Stromal cell of bone marrow (primary cell): ENCODE measurements around the gene TTC21A.

ENCODE experiments used
- DNase-seq: peaks from one replicate; pipeline ENCODE4 v3.0.0-alpha.2; 2012; ENCODE audit warnings: low read depth

Gene TTC21A

DNA sequence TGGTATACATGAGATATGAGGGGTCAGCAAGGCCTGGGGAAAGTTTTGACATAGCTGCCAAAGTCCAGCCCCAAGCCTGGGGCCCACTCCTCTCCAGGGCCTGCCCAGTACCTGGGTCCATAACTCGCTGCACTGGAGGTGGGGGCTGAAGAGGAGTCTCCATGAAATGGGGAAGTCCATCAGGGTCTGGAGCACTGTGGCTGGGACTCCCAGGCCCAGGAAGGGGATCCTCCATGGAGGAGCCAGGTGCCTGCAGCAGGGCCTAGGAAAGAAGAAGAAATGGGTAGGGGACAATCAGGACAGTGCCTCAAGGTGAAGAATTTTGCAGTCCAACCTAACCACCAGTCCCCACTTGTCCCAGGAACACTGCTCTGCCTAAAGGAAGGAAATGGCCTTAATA, 8.2 kb upstream of the TTC21A start:
- no peak for DNase-seq

DNA sequence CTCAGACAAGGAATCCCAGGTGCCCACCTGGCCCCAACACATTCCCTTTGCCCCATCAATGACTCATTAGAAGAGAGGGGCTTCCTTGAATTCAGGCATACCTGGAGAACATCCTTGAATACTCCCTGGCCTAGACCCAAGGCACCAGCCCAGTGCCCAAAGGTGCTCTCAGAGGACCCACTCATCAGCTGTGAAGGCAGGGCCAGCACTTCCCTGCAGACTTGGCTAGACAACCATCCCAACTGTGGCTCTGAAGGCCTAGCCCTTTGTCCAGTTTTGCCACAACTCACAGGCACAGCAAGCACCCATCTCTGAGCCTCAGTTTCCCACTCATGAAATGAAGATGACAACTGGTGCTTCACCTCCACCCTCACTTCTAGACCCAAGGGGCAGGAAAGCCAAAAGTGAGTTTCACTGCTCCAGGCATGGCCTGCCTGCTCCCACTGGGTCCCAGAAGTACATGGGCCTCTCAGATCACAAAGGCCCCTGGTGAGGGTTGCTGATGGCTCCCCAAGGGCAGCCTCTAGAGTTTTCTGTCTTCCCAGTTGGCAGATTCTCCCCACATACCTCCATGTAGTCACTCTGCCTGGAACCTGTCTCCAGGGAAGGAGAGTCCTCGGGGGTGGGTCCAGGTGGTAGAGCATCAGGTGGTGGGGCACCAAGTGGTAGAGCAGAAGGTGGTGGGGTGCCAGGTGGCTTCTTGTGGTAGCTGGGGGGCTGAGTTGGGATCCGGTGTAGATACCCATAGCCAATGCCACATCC, 7.6 kb upstream of the TTC21A start:
- no peak for DNase-seq

DNA sequence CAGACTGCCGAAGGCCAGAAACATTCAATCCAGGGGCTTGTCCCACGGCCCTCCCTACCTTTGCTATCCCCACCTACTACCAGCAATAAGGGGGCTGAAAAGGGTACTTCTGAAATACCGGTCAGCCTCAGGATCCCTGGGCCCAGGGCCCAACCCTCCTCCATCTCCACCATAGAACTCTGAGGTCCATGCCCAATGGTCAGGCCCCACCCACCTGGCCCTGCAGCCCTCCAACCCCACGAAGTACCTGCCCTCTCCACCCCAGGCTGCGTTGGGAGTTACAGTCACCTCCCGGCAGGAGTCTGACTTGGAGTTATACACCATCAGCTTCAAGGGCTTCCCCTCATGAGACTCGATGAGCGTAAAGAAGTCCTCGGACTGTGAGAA, 7.0 kb upstream of the TTC21A start:
- DNase-seq = no peak

DNA sequence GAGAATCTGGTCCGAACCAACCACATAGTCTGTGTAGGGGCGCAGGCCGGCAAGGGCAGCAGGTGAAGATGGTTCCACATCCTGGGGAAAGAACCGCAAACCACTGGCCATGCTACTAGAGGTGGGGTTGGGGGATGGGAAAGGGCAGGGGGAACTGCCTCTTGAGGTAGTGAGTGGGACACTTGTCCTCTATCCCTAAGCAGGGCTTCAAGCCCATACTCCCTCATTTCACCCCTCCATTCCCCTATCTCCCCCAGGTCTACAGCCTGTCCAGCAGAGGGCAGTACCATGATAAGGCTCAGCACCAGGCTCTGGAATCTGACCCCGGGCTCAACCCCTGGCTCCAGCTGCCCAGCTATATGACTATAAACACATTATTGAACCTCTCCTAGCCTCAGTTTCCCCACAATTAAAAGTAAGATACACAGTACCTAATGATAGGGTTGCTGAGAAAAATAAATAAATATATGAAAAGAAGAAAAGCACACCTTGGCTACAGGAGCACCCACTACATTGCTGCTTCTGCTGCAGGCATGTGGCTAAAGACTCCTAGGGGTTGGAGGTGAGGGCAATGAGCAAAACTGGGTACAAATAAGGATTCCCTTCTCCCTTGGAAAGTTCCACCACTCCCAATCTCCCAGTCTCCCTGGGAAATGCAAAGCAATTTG, 6.3 kb upstream of the TTC21A start:
- DNase-seq = peak; percentile 11

DNA sequence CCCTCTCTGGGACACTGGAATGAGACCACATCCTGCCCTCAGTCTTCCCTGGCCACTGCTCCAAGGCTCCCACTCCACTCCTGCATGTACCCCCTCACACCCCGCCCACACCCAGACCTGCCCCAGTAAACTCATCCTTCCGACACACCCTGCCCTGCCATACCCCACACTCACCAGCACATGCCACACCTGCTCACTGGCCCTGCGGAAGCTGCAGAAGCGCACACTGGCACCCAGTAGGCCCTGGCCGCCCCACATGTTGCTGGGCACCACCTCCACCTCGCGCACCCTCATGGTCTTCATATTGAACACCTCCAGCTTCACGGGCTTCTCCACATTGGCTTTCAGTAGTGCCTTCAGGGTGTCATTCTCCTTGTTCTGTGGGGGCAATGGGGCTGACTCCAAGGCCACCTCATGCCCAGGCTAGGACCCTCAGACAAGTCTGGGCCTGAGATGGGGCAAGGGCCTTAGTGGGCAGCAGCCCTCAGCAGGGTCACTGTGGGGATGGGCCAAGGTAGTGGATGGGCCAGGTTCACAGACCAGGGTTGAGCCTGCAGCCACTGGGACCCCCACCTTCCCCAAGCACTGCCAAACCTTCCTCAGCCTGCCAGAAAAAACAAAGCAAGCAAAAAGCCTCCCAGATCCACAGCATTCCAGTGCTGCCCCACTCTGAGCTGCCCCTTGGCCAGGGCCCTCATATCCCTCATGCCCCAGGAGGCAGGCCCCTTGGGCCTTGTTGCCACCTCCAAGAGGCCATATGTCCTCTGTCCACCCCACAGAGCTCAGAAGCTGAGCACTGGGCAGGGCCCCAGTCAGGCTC, 4.8 kb upstream of the TTC21A start:
- no peak for DNase-seq

DNA sequence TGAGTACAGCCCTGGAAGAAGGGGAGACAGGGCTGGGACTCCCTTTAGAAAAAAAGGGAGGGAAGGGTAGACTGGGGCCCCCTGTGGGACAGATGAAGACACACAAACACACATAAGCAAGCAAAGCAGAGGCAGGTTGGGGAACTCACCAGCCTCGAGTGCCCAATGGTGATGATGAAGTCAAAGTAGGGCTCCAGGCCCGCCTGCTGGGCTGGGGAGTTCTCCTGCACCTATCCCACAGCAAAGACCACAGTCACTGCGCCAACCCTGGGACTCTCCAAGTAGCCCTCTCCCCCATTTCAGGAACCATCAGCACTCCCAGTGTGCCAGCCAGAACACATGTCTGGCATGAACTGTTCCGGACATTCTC, 4.2 kb upstream of the TTC21A start:
- DNase-seq = no peak

DNA sequence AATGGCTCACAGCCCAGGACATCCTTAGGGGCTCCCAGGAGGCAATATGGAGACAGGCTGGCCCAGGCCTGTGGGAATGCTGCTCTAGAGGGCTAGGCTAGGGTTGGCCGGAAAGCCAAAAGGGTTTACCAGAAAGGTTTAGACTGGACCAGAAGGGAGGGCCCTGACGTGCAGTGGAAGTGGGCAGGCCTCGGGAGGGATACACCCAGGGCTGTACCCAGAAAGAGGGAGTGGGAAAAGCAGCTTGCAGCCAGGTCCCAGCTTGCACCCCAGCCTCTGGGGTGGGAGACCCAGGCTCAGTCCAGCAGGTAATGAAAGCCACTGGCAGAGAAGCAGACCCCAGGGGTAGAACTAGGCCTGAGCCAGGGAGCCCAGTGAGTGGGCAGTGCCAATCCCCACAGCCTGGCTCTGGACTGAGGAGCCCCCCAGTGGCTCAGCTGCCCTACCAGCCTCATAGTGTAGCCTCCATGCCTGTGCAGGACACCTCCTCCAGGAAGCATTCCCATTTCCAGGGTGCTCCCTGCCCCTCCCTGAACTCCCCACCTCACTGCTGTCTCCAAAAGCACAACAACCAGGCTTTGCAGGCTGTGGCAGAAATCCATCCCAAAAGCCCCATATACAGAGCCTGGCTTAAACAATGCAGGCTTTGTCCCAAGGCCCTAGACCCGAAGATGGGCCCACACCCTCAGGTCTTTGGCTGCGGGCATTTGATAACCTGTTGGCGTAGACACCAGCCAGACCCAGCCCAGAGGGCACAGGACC, 3.5 kb upstream of the TTC21A start:
- no peak for DNase-seq

DNA sequence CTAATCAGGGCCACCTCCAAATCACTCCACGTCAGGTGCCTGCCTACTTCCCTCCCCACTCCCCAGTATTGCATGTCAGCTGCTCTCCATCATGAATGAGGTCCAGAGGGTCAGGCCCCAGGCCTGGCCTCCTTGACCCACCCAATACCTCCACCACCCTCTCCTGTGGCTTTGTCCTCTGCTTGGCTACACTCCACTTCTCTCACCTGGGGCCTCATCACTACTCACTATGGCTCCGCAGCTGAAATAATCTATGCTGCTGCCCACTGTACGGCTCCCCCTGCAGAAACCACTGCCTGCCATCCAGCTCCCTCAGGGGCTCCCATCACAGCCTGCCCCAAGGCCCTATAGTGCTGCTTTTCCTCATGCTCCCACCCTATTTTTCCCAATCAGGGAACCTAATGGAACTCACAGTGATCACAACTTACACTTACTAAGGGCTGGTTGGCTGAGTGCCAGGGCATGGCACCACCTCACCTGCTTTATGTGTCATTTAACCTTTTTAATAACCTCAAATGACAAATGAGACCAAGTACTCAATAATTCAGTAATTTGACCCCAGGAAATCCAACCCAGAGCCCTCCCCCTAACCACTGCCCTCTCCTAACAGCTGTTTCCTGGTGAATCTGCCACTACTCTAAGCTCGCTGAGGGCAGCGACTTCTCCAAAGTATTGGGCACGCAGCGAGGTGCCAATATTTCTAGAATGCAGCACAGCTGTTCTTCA, 2.4 kb upstream of the TTC21A start:
- DNase-seq = no peak

DNA sequence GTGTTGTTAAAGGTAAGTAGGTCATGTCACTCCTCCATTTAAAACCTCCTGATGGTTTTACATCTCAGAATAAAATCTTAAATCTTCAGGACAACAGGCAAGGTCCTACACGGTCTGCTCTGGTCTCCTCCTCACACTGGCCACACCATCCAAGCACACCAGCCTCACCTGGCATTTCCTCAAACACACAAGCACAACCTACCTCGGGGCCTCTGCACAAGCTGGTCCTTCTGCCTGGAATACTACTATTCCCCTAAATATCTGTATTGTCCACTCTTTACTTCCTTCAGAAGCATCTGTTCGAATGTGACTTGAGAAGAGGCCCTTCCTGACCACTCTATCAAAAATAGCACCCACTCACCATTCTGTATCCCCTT, 1.8 kb upstream of the TTC21A start:
- no peak for DNase-seq

DNA sequence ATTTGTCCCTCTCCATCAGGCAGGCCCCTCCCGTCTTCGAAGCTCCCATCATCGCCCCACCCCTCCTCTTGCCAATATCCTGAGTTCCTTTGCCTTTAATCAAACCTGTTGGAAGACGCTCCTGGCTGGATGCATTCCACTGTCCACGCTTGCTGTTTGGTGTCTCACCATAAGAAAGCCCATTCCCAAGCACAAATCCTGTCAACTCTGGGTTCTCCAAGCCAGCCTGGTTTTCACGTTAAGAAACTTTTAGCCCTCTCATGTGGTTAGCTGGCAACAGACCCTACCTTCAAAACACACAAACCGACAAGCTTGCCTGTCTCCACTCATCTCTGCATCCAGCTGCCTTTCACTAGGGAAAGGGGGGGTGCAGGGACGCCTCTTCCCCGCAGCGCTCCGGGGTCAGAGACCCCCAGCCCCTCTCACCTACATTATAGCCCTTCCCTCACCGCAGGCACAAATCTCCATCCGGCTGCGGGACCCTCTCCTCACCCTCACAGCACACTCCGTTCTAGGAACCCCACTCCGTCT, 1.1 kb upstream of the TTC21A start:
- DNase-seq = peak; percentile 13

DNA sequence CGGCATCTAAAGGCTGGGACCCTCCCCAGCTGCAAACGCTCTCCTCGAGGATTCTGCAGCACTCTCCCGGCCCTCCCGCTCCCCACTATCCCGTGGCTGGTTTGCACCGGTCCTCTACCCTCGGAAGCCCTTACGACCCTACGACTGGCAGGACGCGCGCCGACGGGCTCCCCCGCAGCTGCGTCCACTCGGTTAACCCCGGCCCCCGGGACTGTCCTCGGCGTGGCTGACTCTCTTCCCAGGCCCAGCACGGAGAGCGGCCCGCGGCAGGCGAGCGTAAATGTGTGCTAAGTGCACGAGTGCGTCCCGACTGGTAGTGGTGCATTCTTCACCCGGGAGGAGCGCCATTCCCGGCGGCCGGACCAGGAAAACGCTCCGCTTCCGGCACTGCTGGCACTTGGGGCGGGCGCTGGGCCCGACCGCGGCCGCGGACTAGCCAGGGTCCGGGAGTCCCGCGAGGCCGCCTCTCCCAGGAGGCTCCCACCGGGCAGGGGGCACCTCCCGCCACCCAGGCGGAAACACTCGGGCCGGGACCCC, 561 bp upstream of the TTC21A start:
- DNase-seq = peak; percentile 29

DNA sequence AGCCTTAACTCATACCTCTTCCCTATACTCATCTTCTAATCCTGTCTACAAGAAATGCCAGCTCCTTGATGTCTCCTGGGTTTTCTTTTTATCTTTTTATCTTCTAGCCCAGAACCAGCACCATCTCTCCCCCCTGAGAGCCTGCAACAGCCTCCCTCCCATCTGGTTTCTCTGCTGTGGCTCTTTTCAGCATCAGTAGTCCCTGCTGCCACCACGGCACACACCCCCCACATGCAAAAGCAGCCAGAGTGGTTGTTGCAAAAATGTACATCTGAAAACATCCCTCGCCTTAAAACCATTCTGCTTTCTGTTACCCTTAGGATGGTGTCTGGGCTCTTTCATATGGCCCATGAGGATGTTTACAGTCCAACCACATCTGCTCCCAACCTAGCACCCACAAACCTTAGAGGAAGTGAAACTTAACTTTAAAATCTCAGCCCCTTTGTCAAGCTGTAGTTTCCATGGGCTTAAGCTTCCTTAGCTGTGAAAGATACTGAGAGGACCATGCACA, 775 bp downstream of the TTC21A start:
- no peak for DNase-seq

DNA sequence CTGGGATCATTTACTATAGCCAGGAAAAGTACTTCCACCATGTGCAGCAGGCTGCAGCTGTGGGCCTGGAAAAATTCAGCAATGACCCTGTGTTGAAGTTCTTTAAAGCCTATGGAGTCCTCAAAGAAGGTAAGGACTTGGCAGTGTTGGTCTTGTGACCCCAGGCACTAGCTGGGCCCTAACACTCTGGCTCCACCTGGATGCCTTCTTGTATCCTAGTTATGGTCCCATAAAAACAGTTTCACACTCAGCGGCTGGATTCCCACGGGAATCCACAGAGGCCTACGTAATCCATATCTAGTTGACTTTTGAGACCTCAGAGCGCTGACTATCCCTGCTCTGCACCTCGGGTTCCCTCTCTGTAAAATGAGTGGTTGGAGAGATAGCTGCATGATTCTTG, 1.6 kb downstream of the TTC21A start:
- DNase-seq = no peak

DNA sequence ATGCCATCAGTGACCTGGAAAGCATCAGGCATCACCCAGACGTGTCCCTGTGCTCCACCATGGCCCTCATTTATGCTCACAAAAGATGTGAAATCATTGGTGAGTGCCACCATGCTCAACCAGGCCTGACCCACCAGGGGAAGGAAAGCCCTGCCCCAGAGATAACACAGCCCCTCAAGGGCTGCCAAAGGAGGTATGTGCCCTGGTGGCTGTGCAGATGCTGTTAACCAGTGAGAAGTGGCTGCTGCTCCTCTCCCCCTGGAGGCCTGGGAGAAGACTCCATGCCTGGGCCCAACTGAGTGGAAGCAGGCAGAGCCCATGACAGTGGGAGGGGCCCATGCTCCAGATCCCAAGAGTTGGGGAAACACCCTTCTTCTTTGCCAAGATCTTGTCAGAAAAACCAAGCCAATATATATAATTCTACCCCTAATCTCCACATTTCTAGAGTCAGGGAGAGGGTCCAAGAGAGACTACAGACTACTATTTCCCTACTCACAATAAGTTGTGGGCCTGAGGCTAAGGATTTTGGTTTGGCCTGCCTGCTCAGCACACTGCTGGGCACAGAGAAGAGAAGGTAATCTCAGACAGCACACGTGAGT, 2.7 kb downstream of the TTC21A start:
- DNase-seq = no peak

DNA sequence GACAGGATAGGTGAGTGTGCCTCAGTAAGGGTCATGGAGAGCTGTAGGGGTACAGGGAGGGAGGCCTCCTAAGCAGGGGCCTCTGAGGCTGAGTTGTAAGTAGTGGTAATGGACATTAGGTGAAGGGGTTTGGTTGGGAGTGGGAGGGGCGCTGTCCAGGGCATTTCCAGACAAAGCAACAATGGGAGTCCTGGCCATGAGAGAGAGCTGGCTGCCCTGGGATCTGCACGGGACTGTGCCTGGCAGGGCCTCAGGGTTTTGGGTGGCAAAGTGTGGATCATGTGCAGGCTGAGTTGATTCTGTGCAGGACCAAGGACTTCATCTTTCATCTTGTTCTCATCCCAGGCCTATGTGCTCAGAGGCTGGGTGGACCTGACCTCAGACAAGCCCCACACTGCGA, 4.6 kb downstream of the TTC21A start:
- DNase-seq = no peak

DNA sequence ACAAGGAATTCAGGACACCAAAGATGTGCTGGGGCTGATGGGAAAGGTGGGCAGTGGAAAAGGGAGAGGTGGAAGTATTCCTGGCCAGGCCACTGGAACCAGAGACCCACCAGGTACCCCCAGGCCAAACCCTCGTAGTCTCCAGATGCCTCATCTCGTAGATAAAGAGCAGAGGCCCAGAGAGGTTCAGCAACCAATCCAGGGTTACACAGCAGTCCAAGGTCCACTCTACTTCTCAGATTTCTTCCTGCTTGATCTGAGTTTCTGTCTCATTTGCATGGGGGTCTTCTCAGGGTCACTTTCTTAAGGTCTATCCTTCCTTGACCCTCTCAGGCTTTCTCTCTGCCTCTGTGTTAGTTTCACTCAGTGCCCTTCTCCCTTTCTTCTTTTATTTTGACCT, 5.1 kb downstream of the TTC21A start:
- DNase-seq = no peak

DNA sequence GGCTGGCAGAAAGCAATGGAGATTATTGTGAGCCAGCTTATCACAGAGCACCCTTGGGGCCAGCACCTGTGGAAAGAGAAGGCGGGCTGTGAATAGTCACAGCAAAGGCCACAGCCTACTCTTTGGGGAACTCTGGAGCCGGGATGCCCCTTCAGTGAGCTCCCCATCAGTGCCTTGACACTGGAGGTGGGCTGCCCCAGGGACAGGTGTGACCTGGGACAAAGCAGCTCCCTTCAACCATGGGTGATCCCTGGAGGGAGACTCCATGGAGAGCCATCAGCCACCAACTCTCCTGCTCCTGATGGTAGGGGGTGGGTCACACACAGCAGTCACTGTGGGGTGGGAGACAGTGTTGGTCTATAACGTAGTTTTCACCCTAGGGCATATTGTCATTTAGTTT, 5.8 kb downstream of the TTC21A start:
- DNase-seq = no peak

DNA sequence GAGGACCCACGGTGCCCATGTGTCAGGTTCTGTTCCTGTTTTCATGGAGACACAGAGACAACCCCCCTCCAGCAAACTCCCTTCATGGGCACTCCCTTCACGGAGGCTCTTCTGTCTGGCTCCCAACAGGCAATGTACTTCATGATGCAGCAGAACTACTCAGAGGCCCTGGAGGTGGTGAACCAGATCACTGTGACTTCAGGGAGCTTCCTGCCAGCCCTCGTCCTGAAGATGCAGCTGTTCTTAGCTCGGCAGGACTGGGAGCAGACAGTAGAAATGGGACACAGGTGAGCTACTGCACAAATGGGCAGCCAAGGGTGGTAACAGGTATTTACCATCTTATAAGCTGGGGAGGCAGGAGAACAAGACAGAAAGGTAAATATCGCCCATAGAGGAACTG, 7.0 kb downstream of the TTC21A start:
- DNase-seq = no peak

DNA sequence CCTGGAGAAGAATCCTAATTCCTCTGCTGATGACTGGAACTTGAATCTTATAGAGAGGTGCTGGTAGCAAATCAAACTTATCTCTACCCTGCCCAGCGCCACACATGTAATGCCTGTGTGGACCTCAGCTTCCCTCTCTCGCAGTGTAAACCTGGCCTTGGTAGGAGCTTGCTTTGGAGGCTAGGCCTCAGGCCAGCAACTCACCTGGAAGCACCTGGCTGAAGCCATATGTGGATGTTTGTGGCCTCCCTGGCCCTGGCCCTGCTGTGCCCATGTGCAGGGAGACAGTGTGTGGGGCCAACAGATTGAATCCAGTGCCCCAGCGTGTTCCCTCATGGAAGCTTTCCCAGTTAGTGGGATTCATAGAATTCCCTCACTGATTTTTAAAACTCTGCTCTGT, 8.4 kb downstream of the TTC21A start:
- no peak for DNase-seq

DNA sequence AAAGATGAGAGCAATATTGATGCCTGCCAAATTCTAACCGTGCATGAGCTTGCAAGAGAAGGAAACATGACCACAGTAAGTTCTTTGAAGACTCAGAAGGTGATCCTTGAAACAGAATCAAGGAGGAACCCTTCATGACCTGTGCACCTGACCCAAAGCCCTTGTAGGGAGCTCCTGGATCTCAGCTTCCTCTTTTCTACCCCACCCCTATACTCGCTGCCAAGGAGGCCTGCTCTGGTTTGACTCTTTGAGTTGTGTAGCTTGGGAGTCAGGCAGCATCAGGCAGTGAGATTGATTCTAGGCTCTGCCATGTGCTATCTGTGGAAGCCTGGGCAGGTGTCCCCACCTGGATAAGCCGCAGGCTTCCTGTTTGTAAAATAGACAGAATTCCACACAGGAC, 10.6 kb downstream of the TTC21A start:
- no peak for DNase-seq
